SH-SY5Y (cell line): ENCODE measurements around the gene ATE1.

Experiments
- GATA2 ChIP-seq: IDR thresholded peaks from 2 replicates; pipeline ENCODE4 v1.6.1; 2011; ENCODE audit warnings: mild to moderate bottlenecking, low read depth, low read length
- GATA3 ChIP-seq: IDR thresholded peaks from 2 replicates; pipeline ENCODE4 v1.6.1; 2011; ENCODE audit warnings: low read depth, mild to moderate bottlenecking, low read length, moderate library complexity

GRCh38 chr10:121709675-121710073, 218.2 kb downstream of the ATE1 start:
- TF ChIP-seq GATA2, result no peak
- TF ChIP-seq GATA3, result no peak
